Measurements from ENCODE around the gene CREB5. TPM values are rescaled to one million over a fixed set of nuclear protein-coding genes. Genes with fewer than 3 reads are reported as not detected.

Gene CREB5
- total RNA-seq, 2 donors from 2014 or later = 0.53 to 2.6 TPM

GRCh38 chr7:28498636-28499035 lies 86.3 kb downstream of the CREB5 start:
- H3K27ac ChIP-seq (ENCODE audit: low read depth, low read length) = no peak overlapping the region
- H3K4me1 ChIP-seq (ENCODE audit: control insufficient read depth, insufficient read depth, low read length) = no peaks in the 10 kb centered on the region
- TF ChIP-seq CTCF (conservative IDR thresholded peaks at IDR 0.05) = no peak
- Mint-ChIP-seq H3K4me1 (peaks cover 8% of the 10 kb centered on the region), H3K36me3 (ENCODE audit: low read depth) (no peaks in the 10 kb centered on the region), H3K9me3 (no peaks in the 10 kb centered on the region), H3K27me3 (ENCODE audit: insufficient read depth) (peaks cover 2% of the 10 kb centered on the region), H3K27ac (no peak overlapping the region), H3K4me3 (no peak overlapping the region)
- H3K9ac ChIP-seq (ENCODE audit: extremely low read depth, low read length, poor library complexity, severe bottlenecking) = no peak overlapping the region
- WGBS, 2 experiments (ENCODE audit: insufficient coverage in 1 of 2, insufficient read length in 1 of 2) = 92 to 100% methylated on average over 2 to 4 of the region's 4 CpGs
- no peaks in the 10 kb centered on the region for H3K9me3 ChIP-seq (ENCODE audit: control insufficient read depth, low read length)
- H3K36me3 ChIP-seq (ENCODE audit: control insufficient read depth, insufficient read depth, low read length) = no peaks in the 10 kb centered on the region
- no peaks in the 10 kb centered on the region for H3K27me3 ChIP-seq (ENCODE audit: control insufficient read depth, insufficient read depth, low read length, poor library complexity, severe bottlenecking)
- no peak for DNase-seq
- H3K4me3 ChIP-seq (ENCODE audit: low read length) = no peak overlapping the region

- H3K4me1 Mint-ChIP-seq = peaks cover 11% of the 10 kb centered on the region
- Histone ChIP-seq H3K27me3 (ENCODE audit: control insufficient read depth, insufficient read depth, low read length, poor library complexity, severe bottlenecking) (no peaks in the 10 kb centered on the region), H3K36me3 (ENCODE audit: control insufficient read depth, insufficient read depth, low read length) (no peaks in the 10 kb centered on the region), H3K4me1 (ENCODE audit: control insufficient read depth, insufficient read depth, low read length) (no peaks in the 10 kb centered on the region), H3K9me3 (ENCODE audit: control insufficient read depth, low read length) (no peaks in the 10 kb centered on the region), H3K27ac (ENCODE audit: low read depth, low read length) (no peak overlapping the region), H3K9ac (ENCODE audit: extremely low read depth, low read length, poor library complexity, severe bottlenecking) (no peak overlapping the region), H3K4me3 (ENCODE audit: low read length) (no peak overlapping the region)
- no peak overlapping the region for H3K27ac Mint-ChIP-seq
- H3K4me3 Mint-ChIP-seq = no peak overlapping the region
- TF ChIP-seq CTCF (conservative IDR thresholded peaks at IDR 0.05) = no peak
- no peaks in the 10 kb centered on the region for H3K36me3 Mint-ChIP-seq (ENCODE audit: low read depth)
- peaks cover 2% of the 10 kb centered on the region for H3K27me3 Mint-ChIP-seq (ENCODE audit: insufficient read depth)
- 76 to 100% methylated on average over 2 to 5 of the region's 5 CpGs for WGBS, 2 experiments (ENCODE audit: insufficient coverage in 1 of 2, insufficient read length in 1 of 2)
- H3K9me3 Mint-ChIP-seq = no peaks in the 10 kb centered on the region
- no peak for DNase-seq
Observed at GRCh38 chr7:28500138-28500537, 87.8 kb downstream of the CREB5 start.

GRCh38 chr7:28502408-28502807 lies 90.1 kb downstream of the CREB5 start:
- Mint-ChIP-seq H3K27me3 (ENCODE audit: insufficient read depth) (peaks cover 3% of the 10 kb centered on the region), H3K9me3 (no peaks in the 10 kb centered on the region), H3K4me1 (peaks cover 11% of the 10 kb centered on the region), H3K4me3 (no peak overlapping the region), H3K27ac (no peak overlapping the region), H3K36me3 (ENCODE audit: low read depth) (no peaks in the 10 kb centered on the region)
- H3K4me1 ChIP-seq (ENCODE audit: control insufficient read depth, insufficient read depth, low read length) = no peaks in the 10 kb centered on the region
- 100% methylated on average over 1 of the region's 1 CpG for WGBS, 2 experiments (ENCODE audit: insufficient coverage in 1 of 2, insufficient read length in 1 of 2)
- H3K27ac ChIP-seq (ENCODE audit: low read depth, low read length) = no peak overlapping the region
- no peaks in the 10 kb centered on the region for H3K9me3 ChIP-seq (ENCODE audit: control insufficient read depth, low read length)
- DNase-seq = no peak
- H3K36me3 ChIP-seq (ENCODE audit: control insufficient read depth, insufficient read depth, low read length) = no peaks in the 10 kb centered on the region
- H3K4me3 ChIP-seq (ENCODE audit: low read length) = no peak overlapping the region
- no peak overlapping the region for H3K9ac ChIP-seq (ENCODE audit: extremely low read depth, low read length, poor library complexity, severe bottlenecking)
- no peak for TF ChIP-seq CTCF (conservative IDR thresholded peaks at IDR 0.05)
- H3K27me3 ChIP-seq (ENCODE audit: control insufficient read depth, insufficient read depth, low read length, poor library complexity, severe bottlenecking) = no peaks in the 10 kb centered on the region
